ENCODE results near the gene CSAD.

DNA sequence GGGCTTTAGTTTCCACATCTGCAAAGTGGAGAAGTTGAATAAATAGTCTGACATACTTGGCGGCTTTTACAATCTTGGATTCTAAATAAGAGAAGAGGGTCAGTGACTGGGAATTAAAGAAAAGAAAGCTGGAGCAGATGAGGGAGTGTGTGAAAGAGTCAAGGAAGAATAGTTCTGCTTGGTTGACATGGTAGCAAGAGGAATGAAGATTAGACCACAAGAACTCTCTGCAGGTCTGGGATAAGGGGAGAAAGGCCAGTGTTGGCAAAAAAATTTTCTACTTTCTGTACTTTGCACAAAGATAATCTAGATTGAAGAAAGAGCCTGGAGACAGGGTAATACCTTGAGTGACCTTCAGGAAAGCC is 20.4 kb upstream of the CSAD start:
- TF ChIP-seq ZNF235 (CRISPR knock-in tag; IDR thresholded peaks at IDR 0.05; ENCODE audit: borderline replicate concordance), result no peak
- TF ChIP-seq, protein P1, sequence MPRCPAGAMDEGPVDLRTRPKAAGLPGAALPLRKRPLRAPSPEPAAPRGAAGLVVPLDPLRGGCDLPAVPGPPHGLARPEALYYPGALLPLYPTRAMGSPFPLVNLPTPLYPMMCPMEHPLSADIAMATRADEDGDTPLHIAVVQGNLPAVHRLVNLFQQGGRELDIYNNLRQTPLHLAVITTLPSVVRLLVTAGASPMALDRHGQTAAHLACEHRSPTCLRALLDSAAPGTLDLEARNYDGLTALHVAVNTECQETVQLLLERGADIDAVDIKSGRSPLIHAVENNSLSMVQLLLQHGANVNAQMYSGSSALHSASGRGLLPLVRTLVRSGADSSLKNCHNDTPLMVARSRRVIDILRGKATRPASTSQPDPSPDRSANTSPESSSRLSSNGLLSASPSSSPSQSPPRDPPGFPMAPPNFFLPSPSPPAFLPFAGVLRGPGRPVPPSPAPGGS (CRISPR knock-in tag; IDR thresholded peaks at IDR 0.05), result no peak
- no peak for TF ChIP-seq ISL2 (CRISPR knock-in tag; IDR thresholded peaks at IDR 0.05)
- TF ChIP-seq FOXM1 (CRISPR knock-in tag; IDR thresholded peaks at IDR 0.05), result no peak
- no peak for TF ChIP-seq ZNF207 (IDR thresholded peaks at IDR 0.05; ENCODE audit: borderline replicate concordance)
- no peak for TF ChIP-seq NR2C2 (CRISPR knock-in tag; IDR thresholded peaks at IDR 0.05; ENCODE audit: borderline replicate concordance)
- no peak for TF ChIP-seq PHF20 (CRISPR knock-in tag; IDR thresholded peaks at IDR 0.05)
- no peak for TF ChIP-seq MAF1 (CRISPR knock-in tag; IDR thresholded peaks at IDR 0.05; ENCODE audit: borderline replicate concordance)
- no peak for TF ChIP-seq FOXK1 (CRISPR knock-in tag; IDR thresholded peaks at IDR 0.05; ENCODE audit: borderline replicate concordance, low read depth)
- TF ChIP-seq, protein P2, sequence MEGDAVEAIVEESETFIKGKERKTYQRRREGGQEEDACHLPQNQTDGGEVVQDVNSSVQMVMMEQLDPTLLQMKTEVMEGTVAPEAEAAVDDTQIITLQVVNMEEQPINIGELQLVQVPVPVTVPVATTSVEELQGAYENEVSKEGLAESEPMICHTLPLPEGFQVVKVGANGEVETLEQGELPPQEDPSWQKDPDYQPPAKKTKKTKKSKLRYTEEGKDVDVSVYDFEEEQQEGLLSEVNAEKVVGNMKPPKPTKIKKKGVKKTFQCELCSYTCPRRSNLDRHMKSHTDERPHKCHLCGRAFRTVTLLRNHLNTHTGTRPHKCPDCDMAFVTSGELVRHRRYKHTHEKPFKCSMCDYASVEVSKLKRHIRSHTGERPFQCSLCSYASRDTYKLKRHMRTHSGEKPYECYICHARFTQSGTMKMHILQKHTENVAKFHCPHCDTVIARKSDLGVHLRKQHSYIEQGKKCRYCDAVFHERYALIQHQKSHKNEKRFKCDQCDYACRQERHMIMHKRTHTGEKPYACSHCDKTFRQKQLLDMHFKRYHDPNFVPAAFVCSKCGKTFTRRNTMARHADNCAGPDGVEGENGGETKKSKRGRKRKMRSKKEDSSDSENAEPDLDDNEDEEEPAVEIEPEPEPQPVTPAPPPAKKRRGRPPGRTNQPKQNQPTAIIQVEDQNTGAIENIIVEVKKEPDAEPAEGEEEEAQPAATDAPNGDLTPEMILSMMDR (CRISPR knock-in tag; IDR thresholded peaks at IDR 0.05), result no peak

Data from HepG2 (cell line).